Loucy (cell line): ENCODE data around the gene UBE3C.

Experiments
- EZH2phosphoT487 ChIP-seq: fragments of 200-600 bp; IDR thresholded peaks from 2 replicates; pipeline ENCODE4 v1.6.1; 2018; ENCODE audit warnings: antibody characterized with exemption, mild to moderate bottlenecking, moderate library complexity, borderline replicate concordance
- TF ChIP-seq, protein P1 (sequence below): fragments of 200-600 bp; sonication (generic); conservative IDR thresholded peaks from 2 replicates; pipeline ENCODE4 v1.5.1; 2014; ENCODE audit warnings: mild to moderate bottlenecking, antibody characterized with exemption, low read length

GRCh38 chr7:157271991-157272324, 133.2 kb downstream of the UBE3C start:
- TF ChIP-seq, protein P1, sequence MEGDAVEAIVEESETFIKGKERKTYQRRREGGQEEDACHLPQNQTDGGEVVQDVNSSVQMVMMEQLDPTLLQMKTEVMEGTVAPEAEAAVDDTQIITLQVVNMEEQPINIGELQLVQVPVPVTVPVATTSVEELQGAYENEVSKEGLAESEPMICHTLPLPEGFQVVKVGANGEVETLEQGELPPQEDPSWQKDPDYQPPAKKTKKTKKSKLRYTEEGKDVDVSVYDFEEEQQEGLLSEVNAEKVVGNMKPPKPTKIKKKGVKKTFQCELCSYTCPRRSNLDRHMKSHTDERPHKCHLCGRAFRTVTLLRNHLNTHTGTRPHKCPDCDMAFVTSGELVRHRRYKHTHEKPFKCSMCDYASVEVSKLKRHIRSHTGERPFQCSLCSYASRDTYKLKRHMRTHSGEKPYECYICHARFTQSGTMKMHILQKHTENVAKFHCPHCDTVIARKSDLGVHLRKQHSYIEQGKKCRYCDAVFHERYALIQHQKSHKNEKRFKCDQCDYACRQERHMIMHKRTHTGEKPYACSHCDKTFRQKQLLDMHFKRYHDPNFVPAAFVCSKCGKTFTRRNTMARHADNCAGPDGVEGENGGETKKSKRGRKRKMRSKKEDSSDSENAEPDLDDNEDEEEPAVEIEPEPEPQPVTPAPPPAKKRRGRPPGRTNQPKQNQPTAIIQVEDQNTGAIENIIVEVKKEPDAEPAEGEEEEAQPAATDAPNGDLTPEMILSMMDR: no peak
- no peak for TF ChIP-seq EZH2phosphoT487
